ENCODE results near the gene CD248.
"Not testable (repeated sequence)": the region's sequence is repeated elsewhere in the genome, so short reads cannot be mapped to it uniquely, and the experiment has no call there.

Gene CD248

DNA sequence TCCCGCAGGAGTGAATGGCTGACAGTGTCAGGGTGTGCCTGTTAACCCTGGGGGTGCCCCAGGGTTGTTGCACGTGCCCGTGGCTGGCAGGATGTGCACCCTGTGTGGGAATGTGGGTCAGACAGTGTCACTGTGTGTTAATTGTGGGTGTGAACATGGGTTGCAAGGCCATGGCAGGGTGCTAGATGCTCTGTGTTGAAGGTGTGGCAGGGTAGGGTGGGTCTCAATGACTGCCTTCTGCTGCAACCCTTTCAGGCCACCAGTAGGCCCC, 11.1 kb upstream of the CD248 start:
- no peak for DNase-seq

DNA sequence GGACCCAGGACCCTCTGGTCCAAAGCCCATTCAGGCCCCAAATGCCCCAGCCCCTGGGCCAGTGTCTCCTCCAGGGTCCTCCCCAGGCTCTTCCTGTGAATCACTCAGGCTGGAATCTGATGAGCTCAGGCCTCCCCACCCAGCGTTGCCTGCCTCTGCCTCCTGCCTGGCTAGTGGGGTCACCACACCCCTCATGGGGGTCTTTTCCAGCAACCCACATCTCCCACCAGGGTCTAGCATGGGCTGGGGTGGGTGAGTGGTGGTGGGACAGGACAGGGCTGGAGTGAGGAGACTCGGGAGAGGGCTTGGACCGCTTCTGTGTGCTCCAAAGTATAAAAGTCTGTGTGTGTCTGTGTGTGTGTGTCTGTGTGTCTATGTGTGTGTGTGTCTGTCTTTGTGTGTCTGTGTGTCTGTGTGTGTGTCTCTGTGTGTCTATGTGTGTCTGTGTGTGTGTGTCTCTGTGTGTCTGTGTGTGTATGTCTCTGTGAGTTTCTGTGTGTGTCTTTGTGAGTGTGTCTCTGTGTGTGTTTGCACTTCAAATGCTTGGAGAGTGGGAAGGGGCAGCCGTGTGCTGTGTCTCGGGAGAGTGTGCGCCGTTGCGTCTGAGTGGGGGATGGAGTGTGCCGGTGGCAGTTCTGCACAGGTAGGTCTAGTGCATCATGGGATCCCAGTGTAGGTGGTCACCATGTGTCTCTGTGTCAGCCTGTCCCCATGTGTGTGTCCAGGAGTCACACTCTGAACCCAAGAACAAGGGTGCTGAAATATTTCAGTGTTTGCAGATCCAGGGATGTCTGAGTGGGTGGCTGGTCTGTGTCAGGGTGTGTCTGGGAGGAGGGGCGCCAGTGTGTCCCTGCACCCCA, 10.6 kb upstream of the CD248 start:
- no peak for DNase-seq

DNA sequence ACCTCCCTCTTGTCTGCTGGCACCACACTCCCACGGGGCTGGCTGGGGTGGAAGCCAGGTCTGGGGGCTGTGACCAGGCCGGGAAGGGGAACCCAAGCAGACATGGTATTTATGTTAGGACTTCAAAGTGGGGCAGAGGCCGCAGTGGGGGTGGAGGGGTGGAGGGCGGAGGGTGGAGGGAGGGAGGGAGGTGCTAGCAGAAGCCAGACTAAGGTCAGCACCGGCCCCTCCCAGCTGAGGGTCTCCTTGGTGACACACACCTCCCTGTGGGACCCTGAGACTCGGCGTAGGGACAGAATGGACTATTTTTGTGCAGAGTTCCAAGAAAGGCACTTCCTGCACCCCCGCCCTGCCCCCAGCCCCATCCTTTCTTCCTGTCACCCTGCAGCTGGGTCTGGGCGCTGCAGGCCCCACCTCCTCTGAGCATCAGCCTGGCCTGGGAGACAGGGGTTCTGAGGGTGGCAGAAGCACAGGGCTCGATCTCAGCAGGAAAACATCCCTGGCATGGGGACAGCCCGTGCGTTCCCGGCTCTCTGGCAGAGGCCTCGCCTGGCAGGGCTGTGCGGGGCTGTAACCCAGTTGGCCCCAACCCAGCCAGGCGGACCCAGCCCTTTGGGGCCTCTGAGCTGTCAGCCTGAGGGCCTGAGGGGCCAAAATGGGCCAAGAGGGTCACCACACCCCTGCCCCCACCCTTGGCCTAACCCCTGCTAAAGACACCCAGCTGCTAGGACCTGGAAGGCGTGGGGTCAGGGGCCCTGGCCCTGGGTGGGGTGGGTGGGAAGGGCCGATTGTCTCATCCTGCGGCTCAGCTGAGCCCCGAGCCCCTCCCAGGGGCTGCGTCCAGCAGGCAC, 9.6 kb upstream of the CD248 start:
- no peak for DNase-seq

DNA sequence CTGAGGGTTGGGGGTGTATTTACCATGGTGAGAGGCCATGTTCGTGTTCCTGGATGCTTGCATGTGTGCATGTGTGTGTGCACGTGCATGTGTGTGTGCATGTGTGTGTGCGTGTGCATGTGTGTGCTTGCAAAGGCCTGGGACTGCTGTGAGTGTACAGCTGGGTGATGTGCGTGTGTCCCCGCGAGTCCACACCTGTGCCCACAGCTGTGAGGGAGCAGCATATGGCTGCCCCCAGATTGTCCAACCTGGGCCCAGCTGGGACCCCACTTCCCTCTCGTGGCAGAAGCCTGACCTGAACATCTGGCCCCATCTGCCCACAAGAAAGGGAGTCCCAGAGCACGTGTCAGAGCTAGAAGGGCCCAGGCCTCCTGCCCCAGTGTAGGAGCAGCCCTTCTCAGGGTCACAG, 8.4 kb upstream of the CD248 start:
- no peak for DNase-seq

DNA sequence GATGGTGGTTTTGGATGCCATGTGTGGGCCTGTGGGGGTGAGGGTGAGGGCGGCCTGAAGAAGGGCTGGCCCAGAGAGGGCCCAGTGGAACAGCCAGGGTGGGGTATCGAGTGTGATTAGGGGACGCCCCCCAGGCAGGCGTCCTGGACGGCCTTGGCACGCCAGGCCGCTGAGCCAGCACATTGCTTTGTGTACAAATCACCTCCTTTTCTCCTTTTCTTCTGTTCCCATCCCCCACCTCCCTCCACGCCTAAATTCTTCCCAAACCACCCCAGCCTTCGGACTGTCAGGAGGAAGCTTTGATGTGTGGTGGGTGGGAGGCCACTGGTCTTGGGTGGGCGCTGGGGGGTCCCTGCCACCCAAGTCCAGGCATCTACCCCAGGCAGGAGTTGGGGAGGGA, 7.8 kb upstream of the CD248 start:
- no peak for DNase-seq

DNA sequence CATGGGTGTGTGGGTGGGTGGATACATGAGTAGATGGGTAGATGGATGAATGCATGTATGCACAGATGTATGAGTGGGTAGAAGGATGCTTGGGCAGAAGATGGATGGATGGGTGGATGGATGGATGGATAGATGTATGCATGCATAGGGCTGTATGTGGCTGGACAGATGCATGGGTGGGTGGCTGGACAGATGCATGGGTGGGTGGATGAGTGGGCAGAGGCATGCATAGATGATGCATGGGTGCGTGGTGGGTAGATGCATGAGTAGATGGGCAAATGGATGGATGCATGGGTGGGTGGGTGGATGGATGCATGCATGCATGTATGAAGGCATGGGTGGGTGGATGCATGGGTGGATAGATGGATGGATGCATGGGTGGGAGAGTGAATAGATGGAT, 6.8 kb upstream of the CD248 start:
- DNase-seq: no peak

DNA sequence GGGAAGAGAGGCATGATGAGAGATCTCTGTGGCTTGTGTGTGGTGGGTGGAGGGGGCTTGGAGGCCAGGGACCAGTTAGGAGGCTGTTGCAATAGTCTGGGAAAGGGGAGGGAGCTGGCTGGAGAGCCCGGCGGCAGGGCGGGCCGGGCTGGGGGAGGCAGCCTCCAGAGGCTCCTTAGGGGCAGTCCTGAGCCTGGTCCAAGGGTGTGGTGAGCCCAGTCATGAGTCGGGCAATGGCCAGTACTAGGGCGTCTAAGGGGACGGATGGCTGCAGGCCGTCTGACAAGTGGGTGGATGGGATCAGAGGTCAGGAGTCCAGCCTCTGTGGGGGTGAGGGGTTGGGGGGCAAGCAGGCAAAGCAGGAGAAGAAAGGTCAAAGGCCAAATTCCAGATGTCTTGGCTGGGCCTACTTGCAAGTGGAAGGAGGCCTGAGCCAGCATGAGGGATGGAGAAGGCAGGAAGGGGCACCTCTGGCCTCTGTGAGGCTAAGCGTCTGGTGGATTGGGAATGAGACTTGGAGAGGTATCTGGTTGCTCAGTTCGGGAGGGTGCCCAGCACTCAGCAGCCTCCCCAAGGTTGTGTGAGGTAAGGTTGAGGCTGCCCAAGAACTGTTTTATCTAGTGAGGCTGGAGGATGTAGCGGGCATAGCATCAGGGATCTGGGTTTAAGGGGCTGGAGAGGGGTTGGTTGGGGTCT, 6.0 kb upstream of the CD248 start:
- no peak for DNase-seq

DNA sequence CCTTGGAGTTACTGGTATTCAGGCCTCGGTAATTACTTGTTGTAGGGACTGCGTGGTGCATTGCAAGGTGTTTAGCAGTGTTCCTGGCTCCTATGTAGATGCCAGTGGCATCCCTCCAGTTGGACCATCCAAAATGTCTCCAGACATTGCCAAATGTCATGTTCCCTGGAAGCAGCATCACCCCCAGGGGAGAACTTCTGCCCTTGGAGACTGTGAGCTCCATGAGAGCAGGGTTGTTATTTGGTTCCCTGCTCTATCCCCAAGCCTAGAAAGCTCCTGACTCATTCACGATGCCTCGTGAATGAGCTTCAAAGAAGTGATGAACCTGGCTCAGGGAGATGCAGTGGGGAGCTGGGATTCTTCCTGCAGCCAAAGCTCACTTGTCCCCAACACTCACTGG, 4.8 kb upstream of the CD248 start:
- no peak for DNase-seq

DNA sequence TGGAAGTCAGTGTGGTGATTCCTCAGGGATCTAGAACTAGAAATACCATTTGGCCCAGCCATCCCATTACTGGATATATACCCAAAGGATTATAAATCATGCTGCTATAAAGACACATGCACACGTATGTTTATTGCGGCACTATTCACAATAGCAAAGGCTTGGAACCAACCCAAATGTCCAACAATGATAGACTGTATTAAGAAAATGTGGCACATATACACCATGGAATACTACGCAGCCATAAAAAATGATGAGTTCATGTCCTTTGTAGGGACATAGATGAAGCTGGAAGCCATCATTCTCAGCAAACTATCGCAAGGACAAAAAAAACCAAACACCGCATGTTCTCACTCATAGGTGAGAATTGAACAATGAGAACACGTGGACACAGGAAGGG, 3.9 kb upstream of the CD248 start:
- DNase-seq: not testable (repeated sequence)

DNA sequence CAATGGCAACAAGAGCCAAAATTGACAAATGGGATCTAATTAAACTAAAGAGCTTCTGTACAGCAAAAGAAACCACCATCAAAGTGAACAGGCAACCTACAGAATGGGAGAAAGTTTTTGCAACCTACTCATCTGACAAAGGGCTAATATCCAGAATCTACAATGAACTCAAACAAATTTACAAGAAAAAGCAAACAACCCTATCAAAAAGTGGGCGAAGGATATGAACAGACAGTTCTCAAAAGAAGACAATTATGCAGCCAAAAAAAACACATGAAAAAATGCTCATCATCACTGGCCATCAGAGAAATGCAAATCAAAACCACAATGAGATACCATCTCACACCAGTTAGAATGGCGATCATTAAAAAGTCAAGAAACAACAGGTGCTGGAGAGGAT, 3.4 kb upstream of the CD248 start:
- DNase-seq: not testable (repeated sequence)

DNA sequence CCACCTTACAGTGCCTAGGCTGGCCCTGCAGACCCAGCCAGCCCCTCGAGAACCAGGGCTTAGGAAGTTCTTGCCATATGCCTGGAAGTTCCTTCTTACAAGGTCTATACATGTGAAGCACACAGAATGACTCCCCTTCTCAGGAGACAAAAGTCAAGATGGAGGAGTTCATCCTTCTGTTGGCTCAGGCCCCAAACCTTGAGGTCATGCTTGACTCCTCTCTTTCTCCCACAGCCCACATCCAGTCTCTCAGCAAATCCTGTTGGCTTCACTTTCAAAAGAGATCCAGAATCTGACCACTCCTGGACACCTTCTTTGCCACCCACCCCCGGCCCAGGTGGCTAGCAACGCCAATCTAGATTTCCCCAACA, 1.7 kb upstream of the CD248 start:
- DNase-seq: no peak

DNA sequence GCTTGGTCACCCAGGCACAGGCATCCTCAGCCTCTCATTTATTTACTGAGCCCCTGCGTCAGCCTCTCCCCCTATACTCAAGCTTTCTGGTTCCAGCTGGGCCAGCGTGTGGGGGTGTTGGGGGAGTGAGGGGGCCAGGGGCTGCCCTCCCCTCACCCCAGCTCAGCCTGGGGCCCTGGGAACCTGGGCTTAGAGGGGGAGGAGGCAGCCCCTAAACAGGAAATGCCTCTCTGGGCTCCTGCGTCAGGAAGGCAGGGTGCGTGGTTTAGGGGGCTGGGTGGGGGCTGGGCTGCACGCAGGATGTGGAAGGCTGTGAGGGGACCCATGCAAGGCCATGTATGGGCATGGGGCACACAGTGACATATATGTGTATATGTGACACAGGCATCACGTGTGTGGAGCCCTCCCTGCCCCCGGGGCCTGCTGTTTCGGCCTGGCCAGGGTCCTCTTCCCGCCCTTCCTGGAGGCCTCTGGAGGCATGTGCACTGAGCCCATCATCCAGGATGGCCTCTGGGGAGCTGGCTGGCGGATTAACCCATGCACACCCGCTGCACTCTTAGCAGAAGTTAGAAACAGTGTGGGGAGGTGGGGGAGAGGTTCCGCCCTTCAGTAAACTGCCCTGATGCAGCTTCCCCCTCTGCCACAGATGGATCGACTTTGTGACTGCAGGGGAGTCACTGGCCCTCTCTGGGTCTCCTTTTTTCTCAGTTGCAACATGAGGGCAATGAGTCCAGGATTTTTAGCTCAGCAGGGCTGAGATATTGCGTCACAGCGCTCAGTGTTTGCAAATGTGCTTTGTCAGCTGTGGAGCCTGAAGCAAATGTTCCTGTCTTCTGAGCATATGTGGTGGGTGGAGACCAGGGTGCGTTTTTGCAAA, 1.1 kb upstream of the CD248 start:
- DNase-seq: no peak

DNA sequence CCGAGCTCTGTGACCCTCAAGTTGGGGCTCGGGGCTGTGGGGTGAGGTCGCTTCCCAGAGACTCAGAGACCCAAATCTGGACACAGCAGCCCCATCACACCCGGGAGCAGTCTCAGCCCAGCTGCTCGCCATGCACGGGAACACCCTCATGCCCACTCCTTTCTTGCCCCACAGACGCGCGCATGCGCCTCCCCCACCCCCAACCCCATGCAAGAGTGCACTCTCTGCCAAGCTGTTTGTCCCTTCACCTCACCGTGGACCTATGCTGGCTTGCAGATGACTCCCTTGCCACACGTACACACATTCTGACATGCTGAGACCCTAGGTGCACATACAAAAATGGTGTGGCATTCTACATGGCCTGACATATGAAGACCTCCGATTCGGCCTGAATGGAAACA, 478 bp upstream of the CD248 start:
- no peak for DNase-seq

DNA sequence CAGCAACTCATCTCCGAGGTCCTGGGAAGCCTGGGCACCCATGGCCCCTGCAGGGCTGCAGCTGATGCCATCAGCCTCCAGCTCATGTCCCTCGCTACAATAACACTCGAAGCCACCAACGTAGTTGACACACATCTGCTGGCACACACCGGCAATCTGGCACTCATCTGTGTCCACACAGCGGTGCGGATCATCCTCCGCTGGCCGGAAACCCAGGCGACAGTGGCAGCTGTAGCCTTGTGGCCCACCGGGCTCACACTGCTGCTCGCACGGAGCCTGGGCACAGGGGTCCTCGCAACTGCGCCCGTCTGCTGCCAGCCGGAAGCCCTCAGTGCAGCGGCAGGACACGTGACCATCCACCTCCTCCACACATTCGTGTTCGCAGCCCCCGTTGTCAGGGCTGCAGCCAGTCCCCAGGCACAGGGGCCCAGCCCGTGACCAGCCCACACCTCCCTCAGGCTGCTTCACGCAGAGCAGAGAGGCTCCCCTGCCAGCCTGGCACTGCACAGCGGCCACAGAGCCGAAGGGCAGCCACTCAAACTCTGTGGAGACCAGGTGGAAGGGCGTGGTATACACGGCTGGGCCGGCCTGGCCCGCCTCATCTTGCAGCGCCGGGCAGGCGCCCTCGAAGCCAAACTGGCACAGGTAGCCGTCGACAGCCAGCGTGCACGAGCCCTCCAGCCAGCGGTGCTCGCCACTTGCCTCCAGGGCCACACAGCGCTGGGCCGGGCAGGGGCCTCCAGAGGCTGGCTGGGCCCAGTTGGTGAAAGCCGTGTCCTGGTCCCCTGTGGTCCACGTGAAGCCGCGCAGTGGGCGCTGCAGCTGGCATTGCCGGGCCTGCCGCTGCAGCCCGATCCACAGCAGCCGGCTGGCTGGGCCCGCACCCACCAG, 678 bp downstream of the CD248 start:
- DNase-seq: no peak

DNA sequence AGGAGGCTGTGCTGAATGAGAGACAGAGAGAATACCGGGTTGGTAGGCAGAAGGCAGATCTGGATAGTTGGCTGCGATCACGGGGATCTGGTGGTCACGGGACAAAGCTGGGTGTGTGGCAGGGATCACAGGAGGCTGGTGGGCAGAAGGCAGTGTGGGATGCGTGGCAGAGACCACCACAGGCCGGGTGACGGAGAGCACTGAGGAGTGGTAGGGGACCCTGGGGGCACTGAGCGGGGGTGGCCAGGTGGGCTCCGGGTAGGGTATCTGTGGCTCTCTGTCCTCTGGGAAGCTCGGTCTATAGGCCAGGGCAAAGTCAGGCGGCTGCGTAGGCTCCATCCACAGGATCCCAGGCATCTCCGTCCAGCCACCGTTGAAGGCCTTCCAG, 1.4 kb downstream of the CD248 start:
- no peak for DNase-seq

DNA sequence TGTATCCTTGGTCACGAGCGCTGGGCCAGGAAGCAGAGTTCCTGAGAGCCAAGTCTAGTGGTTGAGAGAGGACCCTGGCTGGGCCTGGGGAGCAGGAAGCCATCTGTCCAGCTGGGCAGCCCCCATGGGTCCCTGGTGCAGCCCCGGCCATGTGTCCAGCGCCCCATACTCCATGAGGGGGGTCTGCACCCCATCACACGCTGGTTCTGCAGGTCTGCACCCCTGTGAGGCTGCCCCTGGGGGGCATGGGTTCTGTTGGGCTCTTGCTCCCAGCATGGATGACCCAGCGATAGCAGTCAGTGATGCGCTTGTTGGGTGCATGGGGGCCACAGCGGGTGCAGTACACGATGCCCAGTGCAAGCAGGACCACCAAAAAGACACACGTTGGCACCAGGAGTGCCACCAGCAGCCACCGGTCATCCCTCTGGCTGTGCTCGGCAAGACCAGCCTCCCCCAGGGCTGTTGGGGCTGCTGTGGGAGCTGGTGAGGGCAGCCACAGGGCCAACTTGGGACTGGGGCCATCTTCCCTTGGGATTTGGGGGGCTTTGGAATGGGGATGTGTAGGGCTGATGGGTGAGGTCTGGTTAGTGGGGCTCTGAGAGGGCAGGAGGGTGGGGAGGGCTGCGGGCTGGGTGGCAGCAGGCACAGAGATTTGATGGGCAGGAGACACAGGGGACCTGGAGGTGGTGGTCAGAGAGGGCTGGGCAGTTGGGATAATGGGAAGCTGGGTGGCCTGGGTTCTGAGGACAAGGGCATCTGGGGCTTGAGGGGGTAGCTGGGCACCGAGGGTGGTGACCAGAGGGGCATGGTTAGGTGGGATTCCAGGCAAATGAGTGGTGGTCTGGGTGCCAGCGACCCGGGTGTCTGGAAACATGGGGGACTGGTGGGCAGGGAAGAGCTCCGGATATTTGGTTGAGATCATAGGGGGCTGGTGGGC, 2.0 kb downstream of the CD248 start:
- no peak for DNase-seq

DNA sequence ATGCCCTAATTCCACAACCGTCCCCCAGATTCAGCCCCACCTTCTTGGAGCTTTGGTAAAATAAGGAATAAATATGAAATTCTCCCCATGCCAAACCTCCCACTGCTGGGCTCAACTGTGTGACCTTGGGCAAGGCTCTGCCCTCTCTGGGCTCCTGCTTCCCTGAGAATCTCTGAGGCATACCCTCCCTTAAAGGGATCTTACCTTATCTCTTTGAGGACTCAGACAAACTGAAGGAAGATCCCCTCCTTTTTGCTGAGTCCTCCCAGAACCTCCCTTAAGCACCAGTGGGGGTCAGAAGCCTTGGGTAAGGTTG, 2.7 kb downstream of the CD248 start:
- no peak for DNase-seq

DNA sequence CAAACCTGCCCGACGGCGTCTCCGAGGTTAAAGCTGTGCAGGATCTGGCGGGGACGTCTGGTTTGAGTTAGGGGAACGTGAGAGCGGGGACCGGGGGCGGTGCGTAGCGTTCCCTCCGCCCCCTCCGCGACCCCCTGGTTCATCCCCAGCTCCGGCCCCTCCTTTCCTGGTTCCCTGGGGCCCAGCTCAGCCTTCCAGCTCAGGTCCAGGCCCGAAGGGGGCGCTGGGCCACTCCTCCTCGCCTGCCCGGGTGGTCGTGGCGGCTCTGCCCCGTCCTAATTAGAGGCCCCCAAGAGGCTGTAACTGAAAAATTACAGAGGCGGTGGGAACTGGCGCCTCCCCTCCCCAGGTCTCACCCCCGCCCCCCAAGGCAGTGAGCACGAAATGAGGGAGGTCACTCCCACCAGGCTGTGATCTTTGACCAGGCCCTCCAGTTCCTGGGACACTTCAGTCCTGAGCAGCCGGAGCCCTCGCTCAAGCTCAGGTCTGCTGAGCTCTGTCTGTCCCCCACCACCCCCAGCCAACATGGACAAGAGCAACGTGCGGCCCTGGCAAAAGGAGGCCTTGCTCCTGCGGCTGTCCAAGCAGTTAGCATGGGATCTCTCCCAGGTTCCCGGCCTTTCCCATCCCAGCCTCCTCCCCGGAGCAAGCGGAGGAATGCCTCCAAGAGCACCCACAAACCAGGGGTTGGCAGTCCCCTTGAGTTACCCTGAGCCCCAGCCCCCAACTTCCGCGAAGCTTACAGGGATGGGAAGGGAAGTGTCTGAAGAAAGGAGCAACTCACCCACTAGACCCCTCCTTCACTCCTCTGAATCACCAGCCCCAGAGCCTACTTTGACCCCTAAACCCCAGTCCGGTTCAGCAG, 3.3 kb downstream of the CD248 start:
- DNase-seq: no peak

DNA sequence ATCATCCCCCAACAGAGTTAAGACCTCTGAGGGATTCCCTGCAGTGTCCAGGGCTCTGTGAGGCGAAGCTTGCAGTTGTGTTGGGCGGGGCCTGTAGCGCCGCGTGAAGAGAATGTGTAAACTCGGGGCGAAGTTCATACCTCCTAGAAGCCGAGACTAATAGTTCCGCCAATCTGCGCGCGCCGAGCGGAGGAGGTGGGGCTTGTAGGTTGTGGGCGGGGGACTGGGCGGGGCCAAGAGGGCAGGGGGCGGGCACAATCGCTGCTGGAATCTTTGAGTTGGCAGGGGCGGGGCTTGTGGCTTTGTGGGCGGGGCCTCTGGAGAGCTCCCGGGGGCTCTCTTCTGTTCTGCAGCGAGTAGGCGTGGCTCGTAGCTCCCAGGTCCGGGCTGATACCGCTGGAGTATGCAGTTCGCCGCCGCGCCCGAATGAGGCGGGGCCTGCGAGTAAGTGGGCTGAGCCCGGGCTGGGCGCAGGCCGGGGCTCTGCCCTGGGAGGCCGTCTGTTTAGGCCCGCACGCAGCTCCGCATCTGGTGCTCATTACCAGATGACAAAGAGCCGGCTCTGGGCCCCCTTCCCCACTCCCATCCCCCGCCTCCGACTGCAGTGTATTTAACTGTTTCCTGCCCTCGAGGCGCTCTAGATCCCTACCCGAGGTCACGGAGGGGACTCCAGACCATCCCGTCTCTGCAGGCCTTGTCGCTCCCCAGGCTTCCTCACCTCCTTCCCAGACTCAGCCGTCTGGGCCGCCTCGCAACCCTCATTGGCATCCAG, 4.1 kb downstream of the CD248 start:
- peak; percentile 93 for DNase-seq
